HepG2 (cell line): Measurements from ENCODE around the gene MPC1.

Source experiments
- BCLAF1 ChIP-seq: fragments of 450-650 bp; IDR thresholded peaks from 2 replicates; pipeline ENCODE4 v1.6.1; 2017; ENCODE audit warnings: mild to moderate bottlenecking
- CREM ChIP-seq, 2 experiments: sonication (generic) in 1 of 2; formaldehyde crosslinking in 1 of 2; IDR thresholded peaks; 2 replicates each; pipeline versions ENCODE4 v1.4.0 to v1.6.1; 2016 to 2020; ENCODE audit warnings: antibody characterized with exemption in 1 of 2, mild to moderate bottlenecking in 1 of 2, missing genetic modification reagents in 1 of 2
- CTCF ChIP-seq: sonication (generic); formaldehyde crosslinking; IDR thresholded peaks from 2 replicates; pipeline ENCODE4 v1.5.0; 2020; ENCODE audit warnings: mild to moderate bottlenecking, missing genetic modification reagents, moderate library complexity
- FIP1L1 ChIP-seq: fragments of 200-400 bp; formaldehyde crosslinking; IDR thresholded peaks from 2 replicates; pipeline ENCODE4 v1.6.1; 2018; ENCODE audit warnings: low read depth, mild to moderate bottlenecking, low read length, moderate library complexity, borderline replicate concordance; ENCODE audit not compliant: insufficient read depth
- KDM6A ChIP-seq: IDR thresholded peaks from 2 replicates; pipeline ENCODE4 v1.6.1; 2016; ENCODE audit warnings: low read depth
- YY1 ChIP-seq: IDR thresholded peaks from 2 replicates; pipeline ENCODE4 v1.6.1; 2011; ENCODE audit warnings: low read length, low read depth, moderate library complexity, mild to moderate bottlenecking; ENCODE audit not compliant: insufficient read depth, insufficient replicate concordance
- ZSCAN5A ChIP-seq: sonication (generic); formaldehyde crosslinking; IDR thresholded peaks from 2 replicates; pipeline ENCODE4 v1.8.0; 2022; ENCODE audit warnings: mild to moderate bottlenecking, missing genetic modification reagents, borderline replicate concordance
- ZZZ3 ChIP-seq: sonication (generic); formaldehyde crosslinking; IDR thresholded peaks from 2 replicates; pipeline ENCODE4 v1.4.0; 2020; ENCODE audit warnings: missing genetic modification reagents, mild to moderate bottlenecking, borderline replicate concordance

GRCh38 chr6:166381381-166381732, 1.4 kb downstream of the MPC1 start:
- TF ChIP-seq ZSCAN5A (CRISPR knock-in tag), result no peak
- TF ChIP-seq CREM (IDR thresholded peaks at IDR 0.05), result no peak
- no peak for TF ChIP-seq CREM (CRISPR knock-in tag; IDR thresholded peaks at IDR 0.05)
- TF ChIP-seq CTCF (CRISPR knock-in tag), result no peak
- TF ChIP-seq KDM6A (CRISPR knock-in tag), result no peak
- TF ChIP-seq ZZZ3 (CRISPR knock-in tag), result no peak
- no peak for TF ChIP-seq YY1
- no peak for TF ChIP-seq FIP1L1
- TF ChIP-seq BCLAF1, result no peak
